ENCODE results near the gene PRDX6.
"Not testable (repeated sequence)": the region's sequence is repeated elsewhere in the genome, so short reads cannot be mapped to it uniquely, and the experiment has no call there.

PRDX6 gene

DNA sequence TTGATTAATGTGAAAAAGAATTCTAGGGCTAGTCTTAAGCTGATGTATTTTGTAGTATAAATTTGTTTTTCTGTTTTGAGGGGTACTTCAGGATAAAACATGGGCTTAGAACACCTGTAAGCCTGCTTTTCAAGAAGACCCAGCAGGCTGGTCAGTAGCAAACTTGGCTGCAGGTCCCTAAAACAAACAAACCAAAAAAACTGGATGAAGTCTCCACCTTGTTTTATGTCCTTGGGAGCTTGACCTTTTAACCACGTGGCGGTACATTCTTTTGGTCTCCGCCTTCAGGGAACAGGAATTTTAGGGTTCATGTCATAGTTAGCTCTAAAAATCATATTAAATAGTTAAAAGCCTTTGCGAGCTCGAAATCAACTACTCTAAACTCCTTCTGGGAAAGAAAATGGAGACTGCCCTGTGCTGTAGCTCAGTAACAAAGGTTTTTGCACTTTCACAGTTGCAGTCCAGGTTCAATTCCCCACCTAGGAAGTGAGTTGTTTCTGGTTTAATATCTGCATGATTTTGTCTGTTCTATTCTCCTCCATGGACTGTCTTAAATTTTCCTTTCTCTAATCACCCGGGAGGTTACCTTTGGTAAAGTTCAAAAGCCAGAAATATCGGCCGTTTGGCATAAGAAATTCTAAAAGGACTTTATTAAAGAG is 18.6 kb downstream of the PRDX6 start:
- DNase-seq (ENCODE audit: low spot score) = no peak
- no peak for FAIRE-seq

DNA sequence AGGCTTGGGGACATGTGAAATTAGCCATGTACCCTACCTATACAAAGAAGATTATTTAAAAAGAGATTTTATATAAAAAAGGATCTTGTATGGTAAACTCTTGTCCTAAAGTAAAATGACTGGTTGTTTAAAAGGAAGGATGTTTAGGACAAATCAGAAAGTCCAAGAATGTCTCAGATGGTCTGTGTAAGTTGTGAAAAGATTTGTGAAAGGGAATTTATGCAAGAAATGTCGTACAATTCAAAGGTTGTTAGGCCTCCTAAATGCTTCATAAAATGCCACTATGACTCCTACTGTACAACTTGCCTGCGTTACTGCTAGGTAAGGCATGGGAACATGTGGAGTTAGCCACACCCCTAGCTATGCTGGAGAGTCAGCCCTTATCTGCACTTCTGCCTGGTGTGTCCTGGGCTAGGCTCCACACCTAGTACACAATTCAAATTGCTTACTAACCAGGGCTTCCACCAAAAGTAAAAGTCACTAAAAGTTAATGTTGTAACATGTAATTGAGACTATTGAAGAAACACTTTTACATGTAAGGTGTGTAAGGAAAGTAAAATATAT is 19.7 kb downstream of the PRDX6 start:
- FAIRE-seq = no peak
- no peak for DNase-seq (ENCODE audit: low spot score)

DNA sequence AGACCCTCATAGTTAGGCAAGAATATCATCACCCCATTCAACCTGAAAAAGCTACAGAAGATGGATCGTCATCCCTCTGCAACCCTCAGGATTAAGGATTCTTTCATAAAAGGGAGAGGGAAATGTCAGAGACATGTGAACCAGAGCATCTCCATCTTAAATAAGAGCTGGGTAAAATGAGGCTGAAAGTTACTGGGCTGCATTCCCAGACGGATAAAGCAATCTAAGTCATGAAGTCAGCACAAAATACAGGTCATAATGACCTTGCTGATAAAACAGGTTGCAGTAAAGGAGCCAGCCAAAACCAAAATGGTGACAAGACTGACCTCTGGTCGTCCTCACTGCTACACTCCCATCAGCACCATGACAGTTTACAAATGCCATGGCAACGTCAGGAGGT is 22.6 kb downstream of the PRDX6 start:
- FAIRE-seq (no peak), DNase-seq (ENCODE audit: low spot score) (no peak)

DNA sequence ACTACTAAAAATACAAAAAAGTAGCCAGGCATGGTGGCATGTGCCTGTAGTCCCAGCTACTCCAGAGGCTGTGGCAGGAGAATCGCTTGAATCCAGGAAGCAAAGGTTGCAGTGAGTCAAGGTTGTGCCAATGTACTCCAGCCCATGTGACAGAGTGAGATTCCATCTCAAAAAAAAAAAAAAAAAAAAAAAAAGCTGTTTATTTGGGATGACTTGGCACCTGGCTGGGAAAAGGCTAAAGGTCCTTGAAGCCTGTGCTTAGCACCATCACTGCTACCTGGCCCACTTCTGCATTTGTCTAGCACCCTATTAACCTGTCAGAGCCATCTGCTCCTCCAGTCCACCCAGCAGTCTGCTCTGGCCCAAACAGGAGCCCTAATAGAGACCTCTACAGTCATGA is 25.0 kb downstream of the PRDX6 start:
- no peak for FAIRE-seq
- DNase-seq (ENCODE audit: low spot score) = no peak

DNA sequence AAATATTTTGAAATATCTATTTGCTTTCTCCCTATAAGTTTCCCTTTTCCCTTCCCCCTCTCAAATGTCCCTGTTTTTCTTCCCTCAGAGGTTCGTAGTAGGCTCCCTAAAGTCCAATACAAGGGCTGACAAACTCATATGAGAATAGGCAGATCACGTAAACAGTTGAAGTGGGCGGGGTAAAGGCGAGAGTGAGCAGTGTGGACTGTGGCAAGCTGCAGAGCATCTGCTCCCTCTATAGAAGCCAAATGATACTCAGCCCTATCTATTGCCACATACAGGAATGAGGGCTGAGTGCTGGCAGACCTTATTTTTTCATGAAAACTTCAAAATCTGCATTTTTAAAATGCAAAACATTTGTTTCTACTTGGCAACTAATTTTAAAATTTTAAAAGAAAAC is 26.3 kb downstream of the PRDX6 start:
- no peak for DNase-seq (ENCODE audit: low spot score)

DNA sequence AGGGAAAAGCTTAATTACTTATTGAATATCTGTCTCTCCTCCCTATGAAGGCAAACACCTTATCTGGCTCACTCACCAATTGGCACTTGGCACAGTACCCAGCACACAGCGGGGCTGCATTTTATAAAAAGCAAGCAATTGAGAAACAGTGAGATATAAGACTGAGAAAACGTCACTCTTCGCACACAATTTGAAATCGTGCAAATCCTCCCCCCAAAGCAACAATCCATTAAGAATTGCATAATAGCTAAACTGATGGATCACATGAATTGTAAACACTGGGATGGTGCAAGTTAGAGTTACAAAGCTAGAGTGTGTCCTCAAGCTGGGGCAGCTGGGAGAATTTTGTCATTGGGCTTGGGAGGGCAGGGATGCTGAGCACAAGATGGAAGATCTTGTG is 27.1 kb downstream of the PRDX6 start:
- FAIRE-seq (no peak), DNase-seq (ENCODE audit: low spot score) (no peak)

More for the DNA sequence above, 26.3 kb downstream of the PRDX6 start:
- FAIRE-seq = no peak

DNA sequence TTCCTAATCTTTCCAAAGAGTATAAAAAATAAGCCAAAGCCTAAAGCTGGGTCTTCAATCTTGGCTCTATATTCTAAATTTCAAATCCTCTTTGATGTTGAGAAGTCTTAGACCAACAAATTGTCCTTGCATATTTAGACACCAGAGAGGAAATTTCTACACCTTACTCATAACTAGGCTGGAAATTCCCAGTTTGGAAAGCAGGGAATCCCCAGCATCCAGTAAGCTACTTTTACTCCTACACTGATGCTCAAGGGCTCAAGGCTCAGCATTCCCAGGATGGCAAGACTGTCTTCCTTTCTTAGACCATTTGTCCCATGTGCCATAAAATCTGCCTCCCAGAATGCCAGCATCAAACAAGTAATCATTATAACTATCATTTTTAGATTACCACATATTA is 28.3 kb downstream of the PRDX6 start:
- no peak for DNase-seq (ENCODE audit: low spot score)
- no peak for FAIRE-seq

DNA sequence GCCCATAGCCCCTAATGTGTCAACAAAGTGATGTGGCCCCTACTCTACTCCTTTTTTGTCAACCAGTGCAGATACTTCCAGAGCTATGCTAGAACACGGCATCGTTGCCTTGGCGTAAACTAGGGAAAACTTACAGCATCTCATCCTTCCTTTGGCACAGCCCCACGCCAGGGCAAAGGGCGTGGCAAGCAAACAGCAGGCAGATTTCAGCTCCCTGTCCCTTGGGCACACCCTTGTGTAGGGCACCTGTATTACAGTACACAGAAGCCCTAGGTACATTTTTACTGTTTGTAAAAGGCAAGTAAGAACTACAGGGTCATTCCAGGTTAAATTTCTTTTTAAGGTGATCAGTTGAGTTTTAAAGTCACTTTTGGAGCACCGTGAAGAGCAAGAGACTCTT is 29.3 kb downstream of the PRDX6 start:
- FAIRE-seq = no peak
- peak; percentile 18 for DNase-seq (ENCODE audit: low spot score)

DNA sequence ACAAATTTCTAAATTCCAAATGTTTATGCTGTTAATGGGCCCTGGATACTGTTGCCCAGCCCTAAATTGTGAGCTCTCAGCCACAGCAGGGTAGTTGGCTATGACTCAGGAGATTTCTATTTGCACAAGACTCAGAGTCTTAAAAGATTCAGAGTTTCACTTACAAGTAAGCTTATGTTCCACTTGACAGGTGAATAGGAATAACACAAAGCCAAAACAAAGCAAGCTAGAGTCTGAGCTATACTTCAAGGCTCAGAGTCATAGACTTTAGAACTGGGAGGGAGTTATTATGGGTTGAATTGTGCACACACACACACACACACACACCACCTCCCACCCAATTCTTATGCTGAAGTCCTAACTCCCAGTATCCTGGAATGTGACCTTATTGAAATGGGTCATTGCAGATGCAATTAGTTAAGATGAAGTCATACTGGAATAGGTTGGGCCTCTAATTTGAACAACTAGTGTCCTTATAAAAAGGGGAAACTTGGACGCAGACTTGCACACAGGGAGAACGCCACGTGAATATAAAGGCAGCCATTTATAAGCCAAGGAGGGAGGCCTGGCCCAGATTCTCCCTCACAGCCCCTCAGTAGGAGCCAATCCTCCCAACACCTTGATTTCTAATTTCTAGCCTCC is 30.2 kb downstream of the PRDX6 start:
- DNase-seq (ENCODE audit: low spot score) = peak; percentile 54

DNA sequence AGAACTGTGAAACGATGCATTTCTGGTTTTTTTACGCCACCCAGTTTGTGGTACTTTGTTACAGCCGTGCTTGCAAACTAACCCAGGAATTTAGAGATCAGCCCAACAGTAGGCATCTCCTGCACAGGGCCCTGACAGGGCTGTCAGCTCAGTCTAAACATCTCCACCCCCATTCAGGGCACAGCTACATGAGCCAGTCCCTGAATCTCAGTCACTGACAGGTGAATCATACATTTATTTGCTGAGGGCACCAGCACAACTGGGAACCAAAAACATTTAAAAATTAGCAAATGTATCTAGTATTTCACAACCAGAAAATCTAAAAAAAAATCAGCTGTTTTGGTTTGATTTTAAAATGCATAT is 30.7 kb downstream of the PRDX6 start:
- DNase-seq (ENCODE audit: low spot score) (peak; percentile 30), FAIRE-seq (no peak)

More for the DNA sequence above, 30.2 kb downstream of the PRDX6 start:
- FAIRE-seq = no peak

DNA sequence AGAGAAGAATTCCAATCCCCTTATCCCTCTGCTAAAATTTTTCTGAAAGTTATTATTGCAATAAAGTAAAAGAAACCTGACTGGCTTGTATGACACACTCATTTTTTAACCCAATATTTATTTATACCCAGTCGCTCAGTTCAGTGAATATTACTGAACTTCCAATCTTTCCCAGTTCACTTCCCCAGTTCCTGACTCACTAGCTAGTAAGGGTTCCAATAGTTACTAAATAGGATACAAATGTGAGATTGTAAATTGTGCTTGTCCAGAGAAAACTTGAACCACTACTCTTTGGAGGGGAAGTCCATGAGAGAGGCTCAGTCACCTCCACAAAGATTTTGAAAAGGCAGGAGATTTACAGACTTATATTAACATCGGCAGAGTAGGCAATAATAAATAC is 31.4 kb downstream of the PRDX6 start:
- DNase-seq (ENCODE audit: low spot score) (no peak), FAIRE-seq (no peak)

DNA sequence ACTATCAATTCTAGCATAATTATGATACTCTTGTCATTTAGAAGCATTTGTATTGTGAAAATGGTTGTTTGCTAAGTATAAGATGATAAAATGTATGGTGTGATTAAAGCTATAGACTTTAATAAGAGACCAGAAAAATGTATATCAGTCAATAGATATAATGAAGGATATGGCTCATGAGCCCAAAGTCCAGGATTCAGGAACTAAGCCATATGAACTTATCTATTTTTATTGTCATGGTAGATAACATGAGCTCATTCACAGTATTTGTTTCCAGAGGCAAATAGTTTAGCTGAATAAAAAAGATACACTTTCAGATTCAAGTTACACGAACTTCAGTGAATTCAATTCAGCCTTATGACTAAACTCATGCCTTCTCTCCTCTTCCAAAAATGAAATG is 32.7 kb downstream of the PRDX6 start:
- DNase-seq (ENCODE audit: low spot score) (no peak), FAIRE-seq (no peak)

DNA sequence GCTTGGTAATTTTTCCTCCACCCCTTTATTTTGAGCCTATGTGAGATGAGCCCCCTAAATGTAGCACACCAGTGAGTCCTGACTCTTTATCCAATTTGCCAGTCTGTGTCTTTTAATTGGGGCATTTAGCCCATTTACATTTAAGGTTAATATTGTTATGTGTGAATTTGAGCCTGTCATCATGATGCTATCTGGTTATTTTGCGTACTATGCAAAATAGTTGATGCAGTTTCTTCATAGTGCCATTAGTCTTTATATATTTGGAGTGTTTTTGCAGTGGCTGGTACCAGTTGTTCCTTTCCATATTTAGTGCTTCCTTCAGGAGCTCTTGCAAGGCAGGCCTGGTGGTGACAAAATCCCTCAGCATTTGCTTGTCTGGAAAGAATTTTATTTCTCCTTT is 37.4 kb downstream of the PRDX6 start:
- not testable (repeated sequence) for DNase-seq (ENCODE audit: low spot score); FAIRE-seq

DNA sequence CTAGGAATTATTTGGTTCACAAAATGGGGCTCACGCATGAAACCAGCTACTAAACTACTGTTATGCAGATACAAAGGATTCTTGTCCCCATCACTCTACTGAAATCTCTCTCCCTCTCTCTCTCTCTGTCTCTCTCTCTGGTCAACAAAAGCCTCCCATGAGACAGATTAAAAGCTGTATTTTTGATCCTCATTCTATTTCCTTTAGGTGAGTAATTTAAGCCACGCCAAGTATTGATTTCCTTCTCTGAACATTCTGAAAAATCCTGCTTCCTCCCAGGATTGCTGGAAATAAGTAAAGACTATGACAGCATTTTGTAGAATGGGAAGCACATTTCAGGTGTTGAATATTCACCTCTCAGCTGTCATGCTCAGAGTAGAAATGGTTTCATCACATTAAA is 43.7 kb downstream of the PRDX6 start:
- DNase-seq (ENCODE audit: low spot score) = no peak

DNA sequence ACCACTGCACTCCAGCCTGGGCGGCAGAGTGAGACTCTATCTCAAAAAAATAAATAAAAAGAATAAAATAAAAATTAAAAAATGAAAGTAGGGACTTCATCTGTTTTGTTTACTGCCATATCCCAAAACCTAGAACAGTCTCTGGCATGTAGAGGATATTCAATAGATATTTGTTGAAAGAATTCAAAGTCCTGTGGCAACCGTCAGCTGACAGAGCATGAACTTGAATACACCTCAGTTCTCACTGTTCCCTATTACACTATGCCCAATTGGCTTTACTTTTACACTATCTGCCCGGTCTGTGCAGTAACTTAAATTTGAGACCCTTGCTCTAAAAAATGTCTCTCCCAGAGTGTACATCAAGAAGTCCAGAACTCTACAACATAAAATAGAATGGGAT is 46.2 kb downstream of the PRDX6 start:
- FAIRE-seq (no peak), DNase-seq (ENCODE audit: low spot score) (no peak)

More for the DNA sequence above, 43.7 kb downstream of the PRDX6 start:
- no peak for FAIRE-seq

DNA sequence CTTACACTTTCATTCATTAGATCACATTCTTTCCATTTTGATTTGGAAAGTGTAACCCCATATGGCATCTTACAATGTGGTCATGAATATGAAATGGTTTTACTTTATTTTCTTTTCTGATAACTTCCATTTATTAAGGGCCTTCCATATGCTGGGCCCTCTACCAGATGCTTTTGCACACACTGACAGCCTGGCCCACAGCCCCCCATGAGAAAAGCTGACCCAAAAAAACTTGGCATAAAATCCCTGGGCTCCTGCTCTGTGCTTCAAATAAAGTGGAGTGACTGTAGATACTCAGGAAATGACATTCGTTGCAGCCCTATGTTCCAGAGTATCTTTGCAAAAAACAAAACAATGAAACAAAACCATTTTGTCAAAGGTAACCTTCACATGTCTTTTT is 48.8 kb downstream of the PRDX6 start:
- FAIRE-seq (no peak), DNase-seq (ENCODE audit: low spot score) (no peak)

DNA sequence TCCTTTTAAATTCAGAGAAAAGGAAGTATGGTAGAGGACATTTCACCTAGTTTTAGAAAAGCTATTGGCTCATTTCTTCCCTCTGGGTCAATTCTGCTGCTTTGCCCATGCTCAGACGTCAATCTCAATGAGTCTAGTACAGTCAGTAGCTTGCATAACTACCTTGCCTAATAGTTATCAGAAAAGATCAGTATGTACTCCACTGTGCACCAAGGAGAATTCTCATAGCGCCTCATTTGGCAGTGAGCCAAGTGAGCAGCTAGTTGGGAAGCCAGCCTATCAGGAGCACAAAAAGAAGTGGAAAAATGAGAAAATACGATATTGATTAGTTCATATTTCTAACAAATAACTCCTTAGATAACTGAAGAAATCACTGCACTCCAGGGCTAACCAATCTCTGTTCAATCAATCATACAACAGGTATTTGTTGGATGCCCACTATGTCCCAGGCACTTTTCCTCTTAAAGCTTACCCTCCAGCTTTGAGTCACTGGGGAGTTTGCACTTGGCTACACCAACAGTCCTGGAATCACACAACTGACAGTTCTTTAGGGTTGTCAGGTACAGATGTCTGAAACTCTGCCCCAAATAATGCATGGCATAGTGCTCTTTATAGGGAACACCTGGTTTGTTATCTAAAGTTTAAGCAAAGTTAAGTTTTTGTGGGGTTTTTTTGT is 50.2 kb downstream of the PRDX6 start:
- DNase-seq (ENCODE audit: low spot score) (peak; percentile 14), FAIRE-seq (no peak)

DNA sequence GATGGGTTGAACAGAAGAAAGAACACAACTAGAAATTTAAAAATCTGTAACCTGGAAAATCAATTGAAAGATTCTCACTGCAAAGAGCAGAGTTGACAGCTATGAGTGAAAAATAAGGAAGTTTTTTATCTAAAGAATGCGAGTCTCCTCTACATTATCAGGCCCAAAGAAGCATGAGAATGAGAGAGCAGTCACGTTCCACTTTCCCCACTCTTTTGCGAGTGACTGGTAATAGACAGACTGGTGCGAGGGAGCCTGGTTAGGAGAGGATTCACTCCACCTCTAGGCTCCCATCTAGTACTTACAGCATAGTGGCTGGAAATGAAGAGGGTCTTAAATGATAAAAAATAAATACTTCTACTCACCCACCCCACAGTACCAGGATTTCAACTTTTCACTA is 52.0 kb downstream of the PRDX6 start:
- FAIRE-seq = no peak
- DNase-seq (ENCODE audit: low spot score) = no peak

DNA sequence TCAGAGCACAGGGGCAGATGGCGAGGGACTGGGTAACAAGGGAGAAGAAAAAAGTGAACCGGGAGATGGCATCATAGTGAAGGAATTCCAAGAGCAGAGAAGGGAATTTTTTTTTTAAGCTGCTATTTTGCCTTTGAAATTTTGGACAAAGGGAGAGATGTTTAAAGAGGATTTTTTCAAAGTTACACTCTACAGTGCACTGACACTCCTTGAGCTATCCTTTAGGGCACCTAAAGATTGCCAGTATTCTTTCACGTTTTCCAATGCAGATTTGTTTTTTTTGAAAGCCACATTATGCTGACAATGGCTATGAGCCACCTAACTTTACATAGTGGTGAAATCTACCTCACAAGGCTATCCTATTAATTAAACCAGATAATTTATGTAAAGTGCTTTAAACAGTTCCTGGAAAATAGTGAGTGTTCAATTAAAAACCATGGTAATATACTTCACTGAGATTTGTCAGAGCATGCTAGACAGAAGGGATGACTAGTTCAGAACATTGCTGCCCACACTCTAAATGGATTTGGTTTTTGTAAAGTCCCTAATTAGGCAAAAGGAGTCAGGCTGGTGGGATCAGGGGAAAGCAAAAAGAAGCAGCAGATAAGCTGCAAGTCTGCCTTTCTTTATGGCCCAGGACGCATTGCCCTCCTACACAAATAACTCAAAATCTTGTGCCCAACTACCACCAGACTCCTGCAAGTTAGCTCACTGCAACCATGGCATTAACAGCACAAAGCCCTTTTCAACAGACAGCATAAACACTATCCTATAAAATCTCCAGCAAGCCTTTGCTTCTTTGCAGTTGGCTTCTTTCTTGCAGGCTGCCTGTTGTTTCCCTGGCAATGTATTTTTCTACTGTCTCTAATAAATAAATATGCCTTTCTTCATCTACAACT is 53.9 kb downstream of the PRDX6 start:
- FAIRE-seq = no peak
- DNase-seq (ENCODE audit: low spot score) = no peak

DNA sequence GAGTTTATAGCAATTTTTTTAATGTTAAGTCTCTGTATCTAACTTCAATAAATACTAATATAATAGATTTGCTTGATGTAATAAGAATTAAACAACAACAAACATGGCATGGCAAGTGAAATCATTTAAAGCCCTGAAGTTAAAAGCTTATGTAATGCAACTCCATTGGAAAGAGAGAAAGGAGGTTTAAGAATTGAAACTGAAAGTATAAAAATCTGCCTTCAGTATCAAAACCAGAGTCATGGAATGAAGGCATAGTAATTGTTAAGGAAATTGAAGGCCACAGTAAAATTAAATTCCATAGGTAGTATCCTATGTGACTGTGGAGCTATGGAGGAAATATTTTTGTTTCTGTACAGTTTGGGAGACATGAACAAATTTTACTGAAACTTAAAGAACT is 55.1 kb downstream of the PRDX6 start:
- DNase-seq (ENCODE audit: low spot score) (no peak), FAIRE-seq (no peak)

DNA sequence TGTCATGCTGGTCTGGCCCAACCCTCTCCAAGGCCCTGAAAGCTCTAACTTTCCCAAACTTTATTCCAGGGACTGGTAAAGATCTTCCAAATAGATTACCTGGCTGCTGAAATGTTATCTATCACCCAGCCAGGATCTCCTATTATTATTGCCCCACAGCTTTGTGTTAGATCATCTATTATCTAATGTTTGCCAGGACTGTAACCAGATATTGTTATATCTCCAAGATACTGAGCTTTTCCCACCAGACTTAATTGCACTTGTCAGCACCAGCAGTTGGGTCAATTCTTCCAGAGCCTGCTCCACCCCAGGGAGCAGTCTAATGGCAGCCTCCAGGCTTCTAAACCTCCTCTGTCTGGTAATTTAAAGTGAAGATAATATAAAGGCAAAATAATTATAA is 59.1 kb downstream of the PRDX6 start:
- no peak for FAIRE-seq
- no peak for DNase-seq (ENCODE audit: low spot score)

All from urothelium cell line (cell line).